GM12874 (cell line): ENCODE results near the gene NFIC.

Source experiments
- TF ChIP-seq, protein P1 (sequence below): IDR thresholded peaks from 2 replicates; pipeline ENCODE4 v1.5.1; 2011; ENCODE audit warnings: low read depth, mild to moderate bottlenecking, control low read depth, low read length, moderate library complexity; ENCODE audit not compliant: insufficient read depth

NFIC gene

DNA sequence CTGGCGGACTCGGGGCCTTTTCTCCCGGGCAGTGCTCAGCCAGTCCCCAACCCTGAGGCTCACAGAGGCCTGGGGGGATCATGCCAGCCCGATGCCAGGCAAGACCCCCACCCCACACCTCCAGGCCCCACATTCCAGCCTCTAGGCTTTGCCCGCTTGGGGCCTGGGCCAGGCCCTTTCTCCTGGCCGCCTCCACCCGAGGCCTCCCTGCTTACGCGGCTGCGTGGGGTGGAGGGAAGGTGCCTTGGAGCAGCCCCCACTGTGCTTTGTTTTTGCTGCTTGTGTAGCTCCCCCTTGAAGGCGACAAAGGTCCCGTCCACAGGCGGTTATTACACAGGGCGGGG is 75.6 kb downstream of the NFIC start:
- TF ChIP-seq, protein P1, sequence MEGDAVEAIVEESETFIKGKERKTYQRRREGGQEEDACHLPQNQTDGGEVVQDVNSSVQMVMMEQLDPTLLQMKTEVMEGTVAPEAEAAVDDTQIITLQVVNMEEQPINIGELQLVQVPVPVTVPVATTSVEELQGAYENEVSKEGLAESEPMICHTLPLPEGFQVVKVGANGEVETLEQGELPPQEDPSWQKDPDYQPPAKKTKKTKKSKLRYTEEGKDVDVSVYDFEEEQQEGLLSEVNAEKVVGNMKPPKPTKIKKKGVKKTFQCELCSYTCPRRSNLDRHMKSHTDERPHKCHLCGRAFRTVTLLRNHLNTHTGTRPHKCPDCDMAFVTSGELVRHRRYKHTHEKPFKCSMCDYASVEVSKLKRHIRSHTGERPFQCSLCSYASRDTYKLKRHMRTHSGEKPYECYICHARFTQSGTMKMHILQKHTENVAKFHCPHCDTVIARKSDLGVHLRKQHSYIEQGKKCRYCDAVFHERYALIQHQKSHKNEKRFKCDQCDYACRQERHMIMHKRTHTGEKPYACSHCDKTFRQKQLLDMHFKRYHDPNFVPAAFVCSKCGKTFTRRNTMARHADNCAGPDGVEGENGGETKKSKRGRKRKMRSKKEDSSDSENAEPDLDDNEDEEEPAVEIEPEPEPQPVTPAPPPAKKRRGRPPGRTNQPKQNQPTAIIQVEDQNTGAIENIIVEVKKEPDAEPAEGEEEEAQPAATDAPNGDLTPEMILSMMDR: no peak

DNA sequence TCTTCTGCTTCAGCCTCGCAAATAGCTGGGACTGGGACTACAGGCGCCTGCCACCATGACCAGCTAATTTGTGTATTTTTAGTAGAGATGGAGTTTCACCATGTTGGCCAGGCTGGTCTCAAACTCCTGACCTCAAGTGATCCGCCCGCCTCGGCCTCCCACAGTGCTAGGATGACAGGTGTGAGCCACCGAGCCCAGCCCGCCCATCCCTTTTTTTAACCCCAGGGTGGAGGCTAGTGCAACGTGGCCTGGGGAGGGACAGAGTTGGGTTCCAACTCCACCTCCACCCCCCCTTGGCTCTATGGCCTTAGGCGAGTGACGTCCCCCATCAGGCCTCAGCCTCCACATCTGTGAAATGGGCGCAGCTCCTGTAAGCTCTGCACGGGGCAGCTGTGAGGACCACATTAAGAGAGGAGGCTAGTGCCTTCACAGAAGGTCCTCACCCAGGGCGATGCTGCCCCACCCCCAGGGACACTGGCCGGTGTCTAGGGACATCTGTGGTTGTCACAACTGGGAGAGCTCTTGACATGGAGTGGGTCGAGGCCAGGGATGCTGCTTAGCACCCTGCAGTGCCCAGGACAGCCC is 76.2 kb downstream of the NFIC start:
- TF ChIP-seq, protein P1: no peak

DNA sequence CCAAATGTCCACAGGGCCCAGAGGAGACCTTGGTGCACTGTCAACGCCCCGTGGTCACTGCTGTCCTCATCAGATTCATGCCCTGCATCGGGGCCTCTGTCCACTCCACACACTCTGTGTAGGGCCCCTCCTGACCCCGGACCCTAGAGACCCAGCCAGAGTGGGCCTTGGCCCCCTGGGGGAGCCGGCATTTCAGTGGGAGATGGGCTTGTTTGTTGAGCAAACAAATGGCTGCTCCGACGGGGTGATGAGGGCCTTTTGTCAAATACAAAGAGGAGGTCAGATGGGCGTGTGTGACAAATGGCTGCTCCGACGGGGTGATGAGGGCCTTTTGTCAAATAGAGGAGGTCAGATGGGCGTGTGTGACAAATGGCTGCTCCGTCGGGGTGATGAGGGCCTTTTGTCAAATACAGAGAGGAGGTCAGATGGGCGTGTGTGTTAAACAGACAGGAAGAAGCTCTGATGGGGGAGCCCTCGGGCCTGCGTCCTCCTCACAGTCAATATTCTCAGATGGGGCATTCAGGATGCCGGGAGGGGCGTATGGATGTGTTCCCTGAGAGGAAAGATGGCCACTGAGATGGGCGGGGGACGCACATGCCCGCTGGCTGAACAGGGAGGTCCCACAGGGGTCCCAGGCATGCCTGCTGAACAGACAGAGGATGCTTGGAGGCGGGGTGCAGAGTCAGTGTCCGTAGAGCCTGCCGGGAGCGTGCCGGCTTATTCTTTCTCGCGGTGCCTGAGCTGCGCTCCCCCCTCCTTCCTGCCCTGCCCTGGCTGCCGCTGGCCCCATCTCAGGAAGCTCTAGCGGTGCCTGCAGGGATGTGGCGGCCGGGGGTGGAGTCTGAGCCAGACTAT is 77.7 kb downstream of the NFIC start:
- TF ChIP-seq, protein P1: no peak

DNA sequence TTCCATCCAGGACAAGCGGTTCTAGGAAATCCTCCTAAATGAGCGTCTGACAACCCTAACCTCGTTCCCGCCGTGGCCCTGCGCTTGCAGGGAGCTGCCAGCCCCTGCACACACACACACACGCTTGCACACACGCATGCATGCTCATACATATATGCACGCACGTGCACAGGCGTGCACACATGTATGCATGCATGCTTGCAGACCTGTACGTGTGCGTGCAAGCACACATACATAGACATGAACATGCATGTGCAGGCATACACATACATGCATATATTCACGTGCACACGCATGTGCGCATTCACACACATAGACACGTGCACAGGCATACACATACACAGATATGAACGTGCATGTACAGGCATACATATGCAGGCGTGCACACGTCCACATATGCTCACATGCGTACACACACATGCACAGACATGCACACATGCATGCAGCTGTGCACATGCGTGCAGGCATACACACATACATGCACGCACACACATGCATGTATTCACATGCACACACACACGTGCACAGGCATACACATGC is 78.4 kb downstream of the NFIC start:
- TF ChIP-seq, protein P1: no peak

DNA sequence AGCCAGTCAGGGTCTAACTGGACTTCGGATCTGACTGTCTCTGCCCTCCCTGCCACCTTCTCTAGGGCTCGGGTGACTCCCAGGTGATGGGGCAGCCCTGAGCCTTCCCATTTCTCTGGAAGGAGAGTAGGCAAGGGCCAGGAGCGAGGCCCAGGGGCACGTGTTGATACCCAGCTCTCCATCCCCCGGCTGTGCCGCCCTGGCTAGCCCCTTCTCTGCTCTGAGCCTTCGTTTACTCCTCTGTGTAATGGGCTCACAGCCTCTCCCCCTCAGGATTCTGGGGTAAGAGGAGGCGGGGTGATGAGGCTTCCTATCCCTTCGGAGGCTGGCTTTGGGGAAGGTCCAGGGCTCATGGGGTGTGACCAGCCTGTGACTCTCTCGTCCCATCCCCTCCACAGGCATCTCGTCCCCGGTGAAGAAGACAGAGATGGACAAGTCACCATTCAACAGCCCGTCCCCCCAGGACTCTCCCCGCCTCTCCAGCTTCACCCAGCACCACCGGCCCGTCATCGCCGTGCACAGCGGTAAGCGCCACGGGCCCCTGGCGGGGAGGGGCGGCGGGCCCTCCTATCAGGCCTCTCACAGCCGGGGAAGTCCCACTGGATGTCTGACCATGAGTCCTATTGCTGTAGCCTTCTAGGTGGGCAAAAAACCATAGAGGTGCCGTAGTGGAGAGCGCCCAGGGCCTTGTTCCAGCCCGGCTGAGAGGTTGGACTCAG is 82.4 kb downstream of the NFIC start:
- TF ChIP-seq, protein P1: no peak

DNA sequence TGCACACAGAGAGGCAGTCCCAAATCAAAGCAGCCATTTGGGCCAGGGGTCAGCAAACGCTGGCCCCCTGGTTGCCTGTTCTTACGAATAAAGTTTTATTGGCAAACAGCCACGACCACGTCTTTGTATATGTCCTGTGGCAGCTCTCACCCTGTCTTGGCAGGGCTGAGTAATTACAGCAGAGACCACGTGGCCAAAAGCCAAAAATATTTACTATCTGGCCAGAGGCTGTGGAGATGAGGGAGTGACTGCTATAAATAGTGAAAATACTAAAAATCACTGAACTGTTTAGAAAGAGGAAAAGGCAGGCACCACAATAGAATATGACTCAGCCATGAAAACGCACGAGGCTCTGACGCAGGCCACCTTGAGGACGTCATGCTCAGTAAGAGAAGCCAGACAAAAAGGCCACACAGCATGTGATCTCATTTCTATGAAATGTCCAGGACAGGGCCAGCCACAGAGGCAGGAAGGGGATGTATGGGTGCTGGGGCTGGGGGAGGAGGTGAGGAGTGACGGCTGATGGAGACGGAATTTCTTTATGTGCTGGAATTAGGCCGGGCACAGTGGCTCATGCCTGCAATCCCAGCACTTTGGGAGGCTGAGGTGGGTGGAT is 84.5 kb downstream of the NFIC start:
- TF ChIP-seq, protein P1: no peak

DNA sequence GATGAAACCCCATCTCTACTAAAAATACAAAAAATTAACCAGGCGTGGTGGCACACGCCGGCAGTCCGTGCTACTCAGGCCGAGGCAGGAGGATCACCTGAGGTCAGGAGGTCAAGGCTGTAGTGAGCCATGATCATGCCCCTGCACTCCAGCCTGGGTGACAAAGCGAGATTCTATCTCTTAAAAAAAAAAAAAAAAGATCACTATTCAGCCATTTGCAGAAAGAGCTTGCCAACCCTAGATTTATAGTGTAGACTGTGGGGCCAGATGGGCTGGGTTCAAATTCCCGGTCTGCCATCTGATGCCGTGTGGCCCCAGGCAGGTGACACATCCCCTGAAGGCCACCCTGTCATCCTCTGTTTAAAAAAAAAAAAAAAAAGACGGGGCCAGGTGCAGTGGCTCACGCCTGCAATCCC is 85.1 kb downstream of the NFIC start:
- TF ChIP-seq, protein P1: no peak
